H9 (cell line): Measurements from ENCODE around the gene PDK4. TPM values are rescaled to one million over a fixed set of nuclear protein-coding genes. Genes with fewer than 3 reads are reported as not detected.

Source experiments
- DNase-seq: peaks from one replicate; pipeline ENCODE4 v3.0.0-alpha.2; 2017
- H2AFZ ChIP-seq: one replicate; pipeline ENCODE4 v1.6.1; 2013; ENCODE audit warnings: mild to moderate bottlenecking, low read length, control low read depth, moderate library complexity
- H2AK5ac ChIP-seq: 2 replicates; pipeline ENCODE4 v1.6.1; 2013; ENCODE audit warnings: low read length, control low read depth, mixed read lengths; ENCODE audit not compliant: insufficient read length
- H2BK120ac ChIP-seq: one replicate; pipeline ENCODE4 v1.6.1; 2013; ENCODE audit warnings: low read depth, mild to moderate bottlenecking, low read length, control low read depth, inconsistent platforms; ENCODE audit not compliant: poor library complexity, severe bottlenecking
- H2BK12ac ChIP-seq: 2 replicates; pipeline ENCODE4 v1.6.1; 2013; ENCODE audit warnings: low read length, control low read depth, mixed read lengths, low read depth; ENCODE audit not compliant: insufficient read length
- H2BK15ac ChIP-seq: 2 replicates; pipeline ENCODE4 v1.6.1; 2013; ENCODE audit warnings: low read depth, low read length, control low read depth
- H2BK20ac ChIP-seq: one replicate; pipeline ENCODE4 v1.6.1; 2013; ENCODE audit warnings: low read depth, mild to moderate bottlenecking, low read length, control low read depth, inconsistent platforms; ENCODE audit not compliant: poor library complexity, severe bottlenecking
- H2BK5ac ChIP-seq: 2 replicates; pipeline ENCODE4 v1.6.1; 2013; ENCODE audit warnings: low read length, control low read depth, mixed read lengths; ENCODE audit not compliant: insufficient read length
- H3K14ac ChIP-seq: 2 replicates; pipeline ENCODE4 v1.6.1; 2013; ENCODE audit warnings: low read length, control low read depth; ENCODE audit not compliant: insufficient read depth
- H3K18ac ChIP-seq: 2 replicates; pipeline ENCODE4 v1.6.1; 2013; ENCODE audit warnings: low read depth, mild to moderate bottlenecking, mixed read lengths, low read length, control low read depth; ENCODE audit not compliant: insufficient read length
- H3K23ac ChIP-seq: 2 replicates; pipeline ENCODE4 v1.6.1; 2013; ENCODE audit warnings: low read length, control low read depth, mixed read lengths, low read depth; ENCODE audit not compliant: insufficient read length
- H3K23me2 ChIP-seq: 2 replicates; pipeline ENCODE4 v1.6.1; 2013; ENCODE audit warnings: low read depth, mild to moderate bottlenecking, mixed read lengths, low read length, control low read depth; ENCODE audit not compliant: insufficient read length, poor library complexity, severe bottlenecking
- H3K27ac ChIP-seq: 2 replicates; pipeline ENCODE4 v1.5.1; 2013; ENCODE audit warnings: low read length, control low read depth, mixed read lengths, low read depth; ENCODE audit not compliant: insufficient read length
- H3K27me3 ChIP-seq: 2 replicates; pipeline ENCODE4 v1.6.1; 2013; ENCODE audit warnings: low read length, control low read depth, inconsistent platforms; ENCODE audit not compliant: insufficient read depth
- H3K4ac ChIP-seq: 2 replicates; pipeline ENCODE4 v1.6.1; 2013; ENCODE audit warnings: low read depth, mild to moderate bottlenecking, control low read depth, inconsistent platforms, low read length, moderate library complexity
- H3K4me1 ChIP-seq: 2 replicates; pipeline ENCODE4 v1.6.1; 2013; ENCODE audit warnings: low read length, control low read depth, inconsistent platforms; ENCODE audit not compliant: insufficient read depth
- H3K4me2 ChIP-seq: 2 replicates; pipeline ENCODE4 v1.6.1; 2013; ENCODE audit warnings: low read length, control low read depth, mixed read lengths; ENCODE audit not compliant: insufficient read length, insufficient read depth
- H3K56ac ChIP-seq: 2 replicates; pipeline ENCODE4 v1.6.1; 2013; ENCODE audit warnings: low read depth, mild to moderate bottlenecking, mixed read lengths, low read length, control low read depth; ENCODE audit not compliant: insufficient read length
- H3K79me1 ChIP-seq: 2 replicates; pipeline ENCODE4 v1.6.1; 2013; ENCODE audit warnings: low read depth, mild to moderate bottlenecking, moderate library complexity, low read length, control low read depth, inconsistent platforms; ENCODE audit not compliant: insufficient read depth, poor library complexity, severe bottlenecking
- H3K79me2 ChIP-seq: 2 replicates; pipeline ENCODE4 v1.6.1; 2013; ENCODE audit warnings: low read length, control low read depth, inconsistent platforms; ENCODE audit not compliant: insufficient read depth
- H3K9ac ChIP-seq: 2 replicates; pipeline ENCODE4 v1.6.1; 2013; ENCODE audit warnings: low read length, control low read depth, mixed read lengths; ENCODE audit not compliant: insufficient read length; ENCODE audit errors: extremely low read depth
- H3K9me3 ChIP-seq: one replicate; pipeline ENCODE4 v1.6.1; 2013; ENCODE audit warnings: low read depth, low read length, inconsistent platforms; ENCODE audit not compliant: control insufficient read depth
- H3T11ph ChIP-seq: one replicate; pipeline ENCODE4 v1.6.1; 2013; ENCODE audit warnings: mild to moderate bottlenecking, low read length, control low read depth, inconsistent platforms
- H4K20me1 ChIP-seq: one replicate; pipeline ENCODE4 v1.6.1; 2013; ENCODE audit not compliant: control insufficient read depth, insufficient read length, insufficient read depth
- H4K5ac ChIP-seq: 2 replicates; pipeline ENCODE4 v1.6.1; 2013; ENCODE audit warnings: low read depth, mild to moderate bottlenecking, mixed read lengths, low read length, control low read depth; ENCODE audit not compliant: insufficient read length
- H4K8ac ChIP-seq: replicated peaks from 2 replicates; pipeline ENCODE4 v1.6.1; 2013; ENCODE audit warnings: low read length, control low read depth, mixed read lengths, low read depth; ENCODE audit not compliant: insufficient read length
- H4K91ac ChIP-seq: 2 replicates; pipeline ENCODE4 v1.6.1; 2013; ENCODE audit warnings: low read depth, mild to moderate bottlenecking, moderate library complexity, mixed read lengths, low read length, control low read depth; ENCODE audit not compliant: insufficient read length
- H3K27ac Mint-ChIP-seq, 3 experiments: 2 replicates in 2 of 3; 3 replicates in 1 of 3; pipeline ENCODE4 v1.8.0; 2020 to 2021; ENCODE audit warnings: mixed read lengths in 3 of 3, mild to moderate bottlenecking in 1 of 3, moderate library complexity in 1 of 3
- H3K27me3 Mint-ChIP-seq: 2 replicates; pipeline ENCODE4 v1.8.0; 2021; ENCODE audit warnings: low read depth, mild to moderate bottlenecking, moderate library complexity, mixed read lengths
- H3K36me3 Mint-ChIP-seq, 3 experiments: 2 replicates in 2 of 3; 3 replicates in 1 of 3; pipeline ENCODE4 v1.8.0; 2020 to 2021; ENCODE audit warnings: low read depth in 3 of 3, mixed read lengths in 3 of 3; ENCODE audit not compliant: insufficient read depth in 1 of 3
- H3K4me1 Mint-ChIP-seq, 2 experiments: 2 replicates each; pipeline ENCODE4 v1.8.0; 2020; ENCODE audit warnings: mixed read lengths in 2 of 2
- H3K4me3 Mint-ChIP-seq, 2 experiments: 2 replicates in 1 of 2; 3 replicates in 1 of 2; pipeline ENCODE4 v1.8.0; 2020 to 2021; ENCODE audit warnings: mild to moderate bottlenecking in 2 of 2, mixed read lengths in 2 of 2, moderate library complexity in 1 of 2
- H3K9me3 Mint-ChIP-seq, 2 experiments: 2 replicates in 1 of 2; 3 replicates in 1 of 2; pipeline ENCODE4 v1.8.0; 2020; ENCODE audit warnings: mild to moderate bottlenecking in 2 of 2, mixed read lengths in 2 of 2, moderate library complexity in 1 of 2
- CTCF ChIP-seq: fragments of 200-600 bp; sonication (generic); conservative IDR thresholded peaks from 3 replicates; pipeline ENCODE4 v1.8.0; 2021; ENCODE audit warnings: antibody characterized with exemption, mild to moderate bottlenecking
- WGBS: extraction: QIAGEN DNeasy Blood & Tissue Kit; methylation state at CpG from one replicate; pipeline ENCODE4 v1.1.7; 2013; ENCODE audit warnings: missing lambda C conversion rate, low lambda C conversion rate, mixed read lengths; ENCODE audit not compliant: insufficient read length; ENCODE audit errors: extremely low coverage; 5-methylcytosine and 5-hydroxymethylcytosine counted together
- total RNA-seq: library from RNA; stranded (reverse); gene quantifications from 2 replicates; pipeline ENCODE4 v1.2.1, GENCODE V29; 2021

Gene PDK4
- total RNA-seq, 1 experiment from 2014 or later: not detected

GRCh38 chr7:95636140-95636940 is 40.0 kb upstream of the PDK4 start:
- no peak overlapping the region for H2BK120ac ChIP-seq
- H3K4me2 ChIP-seq: no peak overlapping the region
- H4K5ac ChIP-seq: no peak overlapping the region
- no peaks in the 10 kb centered on the region for H4K20me1 ChIP-seq
- H3K4ac ChIP-seq: no peak overlapping the region
- H3K79me1 ChIP-seq: no peaks in the 10 kb centered on the region
- no peaks in the 10 kb centered on the region for H3K23me2 ChIP-seq
- no peak overlapping the region for H3K9ac ChIP-seq
- H2BK5ac ChIP-seq: no peak overlapping the region
- 0 out of 2 replicates have a peak, but pooled peaks cover 4% of the 10 kb centered on the region for H3K4me1 ChIP-seq
- H3K18ac ChIP-seq: peak overlapping the region; percentile 34
- WGBS: no CpG with 5 or more reads among the region's 2 CpGs
- no peaks in the 10 kb centered on the region for H3K27me3 ChIP-seq
- no peak overlapping the region for H2BK12ac ChIP-seq
- no peaks in the 10 kb centered on the region for H3K36me3 Mint-ChIP-seq
- H2BK15ac ChIP-seq: no peak overlapping the region
- no peak overlapping the region for H3K56ac ChIP-seq
- no peak overlapping the region for H2AK5ac ChIP-seq
- peaks cover 7% of the 10 kb centered on the region in 2 experiments for H3K4me1 Mint-ChIP-seq
- no peak overlapping the region for H3K14ac ChIP-seq
- H4K8ac ChIP-seq: no peak overlapping the region
- no peak overlapping the region for H3K4me3 Mint-ChIP-seq
- H3K79me2 ChIP-seq: no peaks in the 10 kb centered on the region
- H3K9me3 ChIP-seq: no peaks in the 10 kb centered on the region
- no peaks in the 10 kb centered on the region for H3K9me3 Mint-ChIP-seq
- H2AFZ ChIP-seq: no peak overlapping the region
- TF ChIP-seq CTCF: no peak
- no peak for DNase-seq
- H3K23ac ChIP-seq: no peak overlapping the region
- H4K91ac ChIP-seq: no peak overlapping the region
- no peak overlapping the region for H3K27ac Mint-ChIP-seq
- H3K27ac ChIP-seq: no peak overlapping the region
- H3K27me3 Mint-ChIP-seq: peaks cover 2% of the 10 kb centered on the region
- H3T11ph ChIP-seq: no peak overlapping the region
- H2BK20ac ChIP-seq: no peak overlapping the region
